AG04450 (cell line): ENCODE measurements around the gene CEACAM4. TPM values are rescaled to one million over a fixed set of nuclear protein-coding genes. Genes with fewer than 3 reads are reported as not detected.

ENCODE experiments used
- CTCF ChIA-PET: fragments of 300-600, 350-600 bp; formaldehyde crosslinking; extraction: SDS; loops from one replicate; lab custom pipeline; 2022; ENCODE audit warnings: antibody characterized with exemption, inconsistent platforms; lab: Charles Lee
- POLR2A ChIA-PET: fragments of 350-600 bp; formaldehyde crosslinking; extraction: SDS; loops from one replicate; lab custom pipeline; 2021; ENCODE audit warnings: antibody characterized with exemption, inconsistent platforms; lab: Yijun Ruan, JAX
- DNase-seq: peaks from one replicate; pipeline ENCODE4 v3.0.0-alpha.2; 2011; ENCODE audit warnings: low read depth, low spot score
- H3K27ac ChIP-seq: one replicate; pipeline ENCODE4 v1.5.1; 2012; ENCODE audit warnings: low read depth, low read length, control low read depth
- H3K27me3 ChIP-seq: one replicate; pipeline ENCODE4 v1.6.0; 2012; ENCODE audit warnings: low read length; ENCODE audit not compliant: control insufficient read depth, insufficient read depth
- H3K4me3 ChIP-seq: 2 replicates; pipeline ENCODE4 v1.5.1; 2011; ENCODE audit warnings: mild to moderate bottlenecking, low read depth, low read length, control low read depth
- H3K9me3 ChIP-seq: 2 replicates; pipeline ENCODE4 v1.5.1; 2012; ENCODE audit warnings: low read length; ENCODE audit not compliant: control insufficient read depth, insufficient read depth
- CTCF ChIP-seq: IDR thresholded peaks from 2 replicates; pipeline ENCODE4 v1.5.1; 2011; ENCODE audit warnings: low read depth, low read length, control low read depth, inconsistent platforms
- polyA plus RNA-seq: library from polyadenylated mRNA; depleted of rRNA; stranded (reverse); fragments of >200 nt; gene quantifications from 2 replicates; pipeline ENCODE4 v1.2.3, GENCODE V29; 2011

Gene CEACAM4
- polyA plus RNA-seq, 1 experiment: not detected

- peak; percentile 87 for TF ChIP-seq CTCF
- Histone ChIP-seq H3K4me3 (no peak overlapping the region), H3K27ac (no peak overlapping the region), H3K9me3 (no peaks in the 10 kb centered on the region), H3K27me3 (no peaks in the 10 kb centered on the region)
- ChIA-PET CTCF (interaction anchor here (0.6 to 2.4 kb wide), 32 partner anchors 9 to 395 kb away, joined by 3 to 42 read pairs (median 4); partner anchors contain the start of gene DMAC2), POLR2A (no interaction called here)
- peak; percentile 6 for DNase-seq
Observed at GRCh38 chr19:41641879-41642485, 15.1 kb upstream of the CEACAM4 start.

- POLR2A ChIA-PET: no interaction called here
- TF ChIP-seq CTCF: no peak
- DNase-seq: no peak
- Histone ChIP-seq H3K9me3 (no peaks in the 10 kb centered on the region), H3K4me3 (no peak overlapping the region), H3K27ac (no peak overlapping the region), H3K27me3 (no peaks in the 10 kb centered on the region)
- CTCF ChIA-PET: interaction anchor here (1.1 to 1.4 kb wide), 3 partner anchors 8 to 41 kb away, joined by 3 read pairs; no protein-coding TSS in a partner anchor
Observed at GRCh38 chr19:41638641-41639081, 11.8 kb upstream of the CEACAM4 start.

- H3K4me3 ChIP-seq: no peak overlapping the region
- no peak overlapping the region for H3K27ac ChIP-seq
- CTCF ChIA-PET: interaction anchor here (1.1 kb wide), 1 partner anchor 9 kb away, joined by 3 read pairs; no protein-coding TSS in a partner anchor
- no peak for TF ChIP-seq CTCF
- no peaks in the 10 kb centered on the region for H3K9me3 ChIP-seq
- POLR2A ChIA-PET: no interaction called here
- DNase-seq: no peak
- H3K27me3 ChIP-seq: no peaks in the 10 kb centered on the region
Observed at GRCh38 chr19:41637484-41637883, 10.6 kb upstream of the CEACAM4 start.

GRCh38 chr19:41627966-41628675 is 1.2 kb upstream of the CEACAM4 start:
- no peak for DNase-seq
- no peak for TF ChIP-seq CTCF
- ChIA-PET CTCF (interaction anchor here (0.9 to 1.0 kb wide), 2 partner anchors 14 to 18 kb away, joined by 3 to 4 read pairs; no protein-coding TSS in a partner anchor), POLR2A (no interaction called here)
- Histone ChIP-seq H3K9me3 (no peaks in the 10 kb centered on the region), H3K27me3 (no peaks in the 10 kb centered on the region), H3K4me3 (no peak overlapping the region), H3K27ac (no peak overlapping the region)

GRCh38 chr19:41626278-41626677 is 596 bp downstream of the CEACAM4 start:
- Histone ChIP-seq H3K27ac (no peak overlapping the region), H3K27me3 (no peaks in the 10 kb centered on the region), H3K4me3 (no peak overlapping the region), H3K9me3 (no peaks in the 10 kb centered on the region)
- POLR2A ChIA-PET: no interaction called here
- DNase-seq: no peak
- no peak for TF ChIP-seq CTCF
- CTCF ChIA-PET: no interaction called here
